Left renal cortex interstitium (tissue), 4 donors: ENCODE results near the gene ZNF552. TPM values are rescaled to one million over a fixed set of nuclear protein-coding genes. Genes with fewer than 3 reads are reported as not detected.
A peak's percentile ranks its signal among the peaks of the same experiment; 100 is the strongest.
"Not testable (repeated sequence)": the region's sequence is repeated elsewhere in the genome, so short reads cannot be mapped to it uniquely, and the experiment has no call there.

ENCODE experiments used
- DNase-seq, 4 donors: peaks; one replicate each; pipeline ENCODE4 v3.0.0-alpha.2; 2013; ENCODE audit warnings: low read depth in 4 of 4, low spot score in 2 of 4, missing footprints in 1 of 4
- polyA plus RNA-seq, 4 donors: library from polyadenylated mRNA; unstranded; fragments of 120-200 nt; gene quantifications; one replicate each; pipeline ENCODE4 v1.2.1, GENCODE V29; 2013; ENCODE audit not compliant: insufficient read length in 4 of 4

The ZNF552 gene
- polyA plus RNA-seq, 4 donors: 13.8 to 28.8 (median 21.4) TPM

GRCh38 chr19:57819475-57820148, 4.9 kb upstream of the ZNF552 start:
- peak in 3 of 4 donors; percentile 70 to 93 (median 81) for DNase-seq

- no peak for DNase-seq
These were observed 3.7 kb upstream of the ZNF552 start for GRCh38 chr19:57818378-57818777.

- no peak for DNase-seq
These were observed 3.3 kb upstream of the ZNF552 start for GRCh38 chr19:57817976-57818375.

GRCh38 chr19:57816652-57817051, 1.9 kb upstream of the ZNF552 start:
- DNase-seq: no peak

GRCh38 chr19:57815247-57816075, 748 bp upstream of the ZNF552 start:
- DNase-seq: no peak

- no peak for DNase-seq
These were observed 701 bp downstream of the ZNF552 start for GRCh38 chr19:57813919-57814504.

- DNase-seq: not testable (repeated sequence)
These were observed 1.5 kb downstream of the ZNF552 start for GRCh38 chr19:57812975-57813820.

GRCh38 chr19:57812226-57812625, 2.5 kb downstream of the ZNF552 start:
- no peak for DNase-seq

GRCh38 chr19:57810410-57811295, 4.1 kb downstream of the ZNF552 start:
- not testable (repeated sequence) for DNase-seq

GRCh38 chr19:57807541-57807940, 7.2 kb downstream of the ZNF552 start:
- no peak for DNase-seq

- peak in 3 of 4 donors; percentile 34 to 61 (median 47) for DNase-seq
These were observed 11.0 kb downstream of the ZNF552 start for GRCh38 chr19:57803594-57804325.

- DNase-seq: no peak
These were observed 11.5 kb downstream of the ZNF552 start for GRCh38 chr19:57803265-57803593.

GRCh38 chr19:57802269-57802668, 12.4 kb downstream of the ZNF552 start:
- no peak for DNase-seq

GRCh38 chr19:57800696-57801095, 14.0 kb downstream of the ZNF552 start:
- DNase-seq: no peak

- DNase-seq: not testable (repeated sequence)
These were observed 18.1 kb downstream of the ZNF552 start for GRCh38 chr19:57796580-57796979.

GRCh38 chr19:57789288-57789687, 25.4 kb downstream of the ZNF552 start:
- no peak for DNase-seq

GRCh38 chr19:57788114-57788692, 26.5 kb downstream of the ZNF552 start:
- no peak for DNase-seq

GRCh38 chr19:57786906-57787305, 27.8 kb downstream of the ZNF552 start:
- no peak for DNase-seq

GRCh38 chr19:57786286-57786685, 28.4 kb downstream of the ZNF552 start:
- no peak for DNase-seq
